Measurements from ENCODE around the gene PPP1R9B.

The PPP1R9B gene

GRCh38 chr17:50128441-50129352, 21.8 kb downstream of the PPP1R9B start:
- DNase-seq (ENCODE audit: low read depth in 2 of 3, low spot score in 1 of 3) = no peak

- no peak for DNase-seq (ENCODE audit: low read depth in 2 of 3, low spot score in 1 of 3)
Measured at GRCh38 chr17:50127697-50128361, 22.6 kb downstream of the PPP1R9B start.

GRCh38 chr17:50125420-50125997, 25.0 kb downstream of the PPP1R9B start:
- no peak for DNase-seq (ENCODE audit: low read depth in 2 of 3, low spot score in 1 of 3)

DNA sequence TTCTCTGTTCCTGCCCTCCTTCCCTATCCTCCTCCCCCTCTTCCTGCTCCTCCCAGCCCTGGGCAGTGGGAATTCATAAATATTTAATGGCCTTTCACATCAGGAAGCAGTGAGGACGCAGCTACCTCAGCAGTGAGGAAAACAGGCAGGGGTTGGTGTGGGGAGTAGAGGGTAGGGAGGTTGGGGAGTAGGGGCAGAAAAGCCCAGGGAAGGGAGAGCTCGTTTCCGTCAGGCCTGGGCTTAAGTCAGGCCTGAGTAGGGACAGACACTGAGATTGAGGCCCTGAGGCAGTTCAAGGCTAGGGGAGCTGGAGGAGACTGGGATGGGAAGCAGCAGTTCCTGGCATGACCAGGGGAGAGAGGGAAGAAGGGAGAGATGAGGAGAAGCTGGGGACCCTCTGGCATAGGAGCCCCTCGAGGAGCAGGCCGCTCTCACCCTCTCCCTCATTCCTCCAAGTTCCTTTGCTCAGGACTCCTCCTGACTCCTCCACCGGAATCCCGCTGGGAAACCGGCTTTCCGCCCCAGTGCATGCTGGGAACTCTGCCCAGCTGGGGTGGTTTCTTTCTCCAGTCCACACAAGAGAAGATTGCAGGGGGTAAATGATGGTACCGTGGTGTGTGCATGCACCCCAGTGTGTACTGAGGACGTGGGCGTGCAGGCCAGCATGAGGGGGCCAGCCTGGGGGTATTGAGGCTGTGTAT, 26.7 kb downstream of the PPP1R9B start:
- DNase-seq (ENCODE audit: low read depth in 2 of 3, low spot score in 1 of 3) = no peak

DNA sequence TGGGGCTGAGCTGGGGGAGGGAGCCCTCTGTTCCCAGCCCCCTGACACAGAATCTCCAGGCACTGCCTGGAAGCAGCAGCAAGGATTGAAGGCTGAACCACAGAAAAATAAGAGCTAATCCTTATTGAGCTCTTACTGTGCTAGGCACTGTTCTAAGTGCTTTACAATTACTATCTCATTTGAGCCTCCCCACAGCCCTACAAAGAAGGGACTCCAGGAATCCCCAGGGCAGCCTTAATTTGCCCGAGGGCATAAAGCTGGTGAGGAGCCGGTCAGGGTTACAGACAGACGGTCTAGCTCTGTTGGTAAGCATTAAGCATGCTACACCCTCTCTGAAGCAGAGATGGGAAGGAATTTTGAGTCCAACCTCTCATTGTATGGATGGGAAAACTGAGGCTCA, 27.5 kb downstream of the PPP1R9B start:
- no peak for DNase-seq (ENCODE audit: low read depth in 2 of 3, low spot score in 1 of 3)

- no peak for DNase-seq (ENCODE audit: low read depth in 2 of 3, low spot score in 1 of 3)
Measured at GRCh38 chr17:50120475-50121253, 29.8 kb downstream of the PPP1R9B start.

- DNase-seq (ENCODE audit: low read depth in 2 of 3, low spot score in 1 of 3) = no peak
Measured at GRCh38 chr17:50118828-50119218, 31.7 kb downstream of the PPP1R9B start.

DNA sequence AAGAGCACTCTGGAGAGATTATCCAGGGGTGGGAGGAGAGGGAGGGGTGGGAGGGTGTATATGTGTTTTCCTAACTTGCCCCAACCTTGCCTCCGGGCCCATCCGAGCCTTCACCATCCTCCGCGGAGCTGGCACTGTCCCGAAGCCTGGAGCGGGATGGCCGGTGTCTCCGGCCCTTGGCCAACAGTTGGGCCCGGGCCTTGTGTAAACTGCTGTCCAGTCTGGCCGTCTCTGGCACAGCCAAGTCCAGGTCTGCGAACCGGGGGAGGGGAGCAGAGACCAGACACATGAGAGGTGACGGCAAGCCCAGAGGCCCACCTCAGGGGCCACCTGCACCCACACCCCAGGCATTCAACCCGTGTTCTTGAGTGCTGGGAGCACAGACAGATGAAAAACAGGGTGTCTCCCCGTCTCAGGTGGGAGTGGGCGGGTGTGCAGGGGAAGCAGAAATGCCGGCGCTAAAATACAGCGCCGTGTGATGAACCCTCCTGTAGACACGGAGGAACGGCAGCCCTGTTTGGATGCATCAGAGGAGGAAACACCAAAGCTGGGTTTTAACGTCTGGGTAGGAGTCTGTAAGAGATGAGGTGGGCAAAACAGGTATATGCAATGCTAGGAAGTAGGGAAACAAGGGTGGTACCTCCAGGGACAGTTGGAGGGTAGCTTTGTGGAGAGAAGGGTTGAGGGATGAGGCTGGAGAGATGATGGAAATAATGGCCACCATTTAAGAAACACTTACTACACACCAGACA, 32.2 kb downstream of the PPP1R9B start:
- DNase-seq (ENCODE audit: low read depth in 2 of 3, low spot score in 1 of 3) = no peak

DNA sequence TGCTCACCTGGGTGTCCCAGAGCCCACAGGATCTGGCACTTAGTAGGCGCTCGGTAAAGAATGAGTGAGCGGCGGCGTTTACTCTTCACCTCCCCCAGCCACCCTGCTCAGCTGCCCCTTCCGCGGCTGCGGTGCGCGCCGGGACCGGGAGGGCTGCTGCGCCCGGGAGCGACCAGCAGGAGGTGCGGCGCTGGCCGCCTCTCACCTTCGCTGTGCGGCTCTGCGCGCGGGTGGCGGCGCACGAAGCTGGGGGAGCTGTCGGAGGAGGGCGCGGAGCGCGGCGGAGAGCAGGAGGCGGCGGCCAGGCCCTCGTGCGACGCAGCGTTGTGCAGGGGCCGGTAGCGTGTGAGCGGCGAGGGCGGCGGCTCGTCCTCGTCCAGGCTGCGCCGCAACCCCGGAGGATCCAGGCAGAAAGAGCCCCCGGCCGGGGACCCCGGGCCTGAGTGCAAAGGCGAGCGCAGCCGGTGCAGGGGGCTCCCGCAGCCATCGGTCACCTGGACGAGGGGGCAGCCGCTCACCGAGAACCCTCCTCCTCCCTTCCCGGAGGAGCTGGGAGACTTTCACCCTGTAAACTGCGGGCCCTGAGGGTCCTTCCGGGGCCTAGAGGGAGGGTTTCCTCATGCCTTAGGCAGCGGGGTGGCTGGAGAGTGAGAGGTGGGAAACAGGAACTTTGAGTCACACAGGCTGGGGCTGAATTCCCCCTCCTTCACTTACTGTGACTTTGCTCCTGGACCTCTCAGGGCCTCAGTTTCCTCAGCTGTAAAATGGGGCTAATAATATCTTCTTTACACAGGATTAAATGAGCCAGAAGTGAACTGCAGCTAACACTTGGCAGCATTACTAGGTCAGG, 33.0 kb downstream of the PPP1R9B start:
- DNase-seq (ENCODE audit: low read depth in 2 of 3, low spot score in 1 of 3) = peak; percentile 33 to 53 (median 42)

DNA sequence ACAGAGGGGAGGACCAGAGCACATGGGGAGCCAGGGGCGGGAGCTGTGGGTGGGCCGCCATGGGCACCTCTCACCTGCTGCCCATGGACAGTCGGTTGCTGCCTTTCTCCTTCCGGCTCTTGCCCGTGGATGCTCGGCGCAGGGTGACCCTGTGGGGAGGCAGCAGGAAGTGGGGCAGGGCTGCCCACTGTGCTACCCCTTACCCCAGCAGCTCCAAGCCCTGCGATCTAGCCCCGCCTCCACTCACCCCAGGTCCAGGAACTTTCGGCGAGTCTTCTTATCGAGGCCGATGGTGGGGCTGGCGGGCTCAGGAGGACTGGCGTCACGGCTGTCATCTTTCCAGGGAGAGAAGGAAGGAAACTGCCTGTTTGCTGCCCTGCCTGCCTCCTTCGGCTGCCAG, 34.7 kb downstream of the PPP1R9B start:
- DNase-seq (ENCODE audit: low read depth in 2 of 3, low spot score in 1 of 3) = no peak

GRCh38 chr17:50114849-50115357, 35.6 kb downstream of the PPP1R9B start:
- peak in 1 of 3 donors; percentile 46 for DNase-seq (ENCODE audit: low read depth in 2 of 3, low spot score in 1 of 3)

DNA sequence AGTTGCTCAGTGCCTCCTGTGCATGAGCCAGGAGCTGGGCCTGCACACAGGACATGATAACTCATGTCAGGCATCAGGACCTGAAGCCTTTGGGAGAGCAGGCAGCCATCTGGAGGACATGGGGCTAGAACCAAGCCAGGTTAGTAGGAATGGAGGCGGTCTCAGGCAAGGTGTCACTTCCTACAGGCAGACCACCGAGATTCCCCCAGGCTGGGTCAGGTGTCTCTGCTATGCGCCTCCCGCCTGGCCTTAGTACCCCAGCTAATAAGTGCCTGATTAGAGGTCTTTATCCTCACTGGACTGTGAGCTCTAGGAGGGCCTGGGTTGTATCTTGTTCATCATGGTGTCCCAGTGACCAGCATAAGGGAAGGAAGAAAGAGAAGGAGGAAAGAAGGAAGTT, 36.1 kb downstream of the PPP1R9B start:
- no peak for DNase-seq (ENCODE audit: low read depth in 2 of 3, low spot score in 1 of 3)

DNA sequence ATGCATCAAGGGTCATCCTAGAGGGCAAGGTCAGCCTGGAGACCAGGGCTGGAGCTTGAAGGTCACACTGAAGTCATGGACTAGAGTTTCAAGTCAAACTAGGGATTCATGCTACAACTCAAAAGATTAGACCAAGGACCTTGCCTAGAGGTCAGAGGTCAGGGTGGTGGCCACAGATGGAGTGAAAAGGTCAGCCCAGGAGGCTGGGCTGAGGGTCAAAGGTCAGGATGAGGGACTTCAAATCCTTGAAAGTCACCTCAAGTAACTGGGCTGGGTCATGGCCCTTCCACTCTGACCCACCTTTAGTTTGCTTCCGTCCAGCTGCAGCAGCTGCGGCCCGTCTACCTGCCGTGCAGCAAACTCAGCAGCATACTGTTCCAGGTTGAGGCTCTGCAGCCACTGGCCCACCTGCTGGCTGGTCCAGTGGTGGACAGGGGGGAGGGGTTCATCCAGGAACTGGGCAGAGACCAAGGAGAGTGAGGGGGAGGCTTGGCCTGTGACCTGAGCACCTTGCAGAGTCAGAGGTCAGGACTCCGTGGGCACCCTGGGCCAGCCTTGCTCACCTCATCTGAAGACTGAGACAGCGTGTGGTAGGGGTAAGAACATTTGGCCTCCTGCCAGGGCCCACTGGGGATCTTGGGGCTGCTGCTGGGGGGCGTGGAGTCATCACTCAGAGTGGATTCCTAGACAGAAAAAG, 36.7 kb downstream of the PPP1R9B start:
- DNase-seq (ENCODE audit: low read depth in 2 of 3, low spot score in 1 of 3) = no peak

DNA sequence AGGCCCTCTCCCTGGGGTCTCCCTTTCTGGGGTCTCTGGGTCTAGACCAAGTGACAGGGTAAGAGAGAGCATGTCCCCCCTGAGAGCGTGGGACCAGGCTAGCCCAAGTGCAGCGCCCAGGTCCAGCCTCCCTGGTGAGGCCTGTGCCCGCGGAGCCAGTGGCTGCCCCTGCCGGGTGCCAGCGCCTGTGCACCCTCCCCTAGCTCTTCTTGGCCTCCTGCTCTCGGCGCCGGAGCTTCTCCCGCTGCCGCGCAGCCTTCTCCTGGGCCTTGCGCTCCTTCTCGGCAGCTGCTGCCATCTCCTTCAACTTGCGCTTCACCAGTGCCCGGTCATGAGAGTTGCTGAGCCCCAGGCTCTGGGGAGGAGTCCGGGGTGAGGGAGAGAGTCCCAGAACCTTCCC, 37.8 kb downstream of the PPP1R9B start:
- no peak for DNase-seq (ENCODE audit: low read depth in 2 of 3, low spot score in 1 of 3)

DNA sequence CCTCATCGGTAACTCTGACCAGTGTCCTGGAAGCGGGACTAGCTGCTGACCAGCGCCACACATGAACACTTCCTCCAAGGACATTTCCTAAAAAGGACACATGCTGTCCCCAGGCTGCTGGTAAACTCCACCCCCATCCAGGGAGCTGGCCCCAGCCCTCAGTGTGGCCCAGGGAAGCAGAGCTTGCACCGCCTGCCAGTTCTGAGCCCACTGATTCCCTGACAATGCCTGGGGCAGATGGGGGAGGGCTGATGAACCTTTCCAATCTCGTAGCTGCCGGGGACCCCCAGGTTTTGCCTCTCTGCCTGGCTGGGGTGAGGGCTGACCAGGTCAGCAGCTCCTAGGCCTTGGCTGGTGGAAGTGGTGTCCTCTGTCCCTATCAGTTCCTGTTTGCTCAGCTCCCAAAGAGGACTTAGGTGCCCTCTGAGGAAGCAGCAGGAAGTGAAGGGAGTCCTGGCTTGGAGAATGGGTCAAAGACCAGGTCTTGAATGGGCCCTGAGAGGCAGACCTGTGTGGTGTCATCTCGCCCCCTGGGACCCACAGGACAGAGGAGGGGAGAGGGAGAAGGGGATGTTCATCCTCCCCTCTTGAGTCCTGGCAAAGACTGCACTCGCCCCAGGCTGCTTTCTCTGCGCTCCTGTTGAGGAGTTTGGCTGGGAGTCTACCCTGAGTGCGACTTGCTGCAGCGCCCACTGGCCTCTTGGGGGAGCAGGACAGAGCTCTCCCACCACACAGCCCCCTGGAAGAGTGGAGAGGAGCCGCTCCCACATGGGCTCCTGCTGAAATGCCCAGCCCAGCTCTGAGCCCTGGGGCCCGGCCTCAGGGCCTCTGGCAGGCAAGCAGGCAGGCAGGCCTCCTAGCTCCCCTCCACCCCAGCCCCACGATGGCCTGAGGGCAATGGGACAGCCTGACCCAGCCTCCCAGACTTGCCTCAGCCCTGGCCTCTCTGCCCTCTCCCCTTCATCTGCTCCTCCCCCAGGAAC, 38.5 kb downstream of the PPP1R9B start:
- DNase-seq (ENCODE audit: low read depth in 2 of 3, low spot score in 1 of 3) = no peak

- DNase-seq (ENCODE audit: low read depth in 2 of 3, low spot score in 1 of 3) = no peak
Measured at GRCh38 chr17:50110591-50111349, 39.7 kb downstream of the PPP1R9B start.

Data from stimulated activated CD4-positive, alpha-beta T cell treated with anti-CD3 and anti-CD28 coated beads, Interleukin-12 subunit alpha, Interleukin-12 subunit beta, amount 100 ng/mL, for 48 hours (primary cell).